GM19455 (cell line): ENCODE results near the gene RGS9BP.
"Not testable (repeated sequence)": the region's sequence is repeated elsewhere in the genome, so short reads cannot be mapped to it uniquely, and the experiment has no call there.

Source experiments
- ATAC-seq: cut with Tn5 transposase; IDR thresholded peaks from one replicate; pipeline ENCODE4 v1.9.1; 2021; ENCODE audit not compliant: unreplicated experiment

The RGS9BP gene

DNA sequence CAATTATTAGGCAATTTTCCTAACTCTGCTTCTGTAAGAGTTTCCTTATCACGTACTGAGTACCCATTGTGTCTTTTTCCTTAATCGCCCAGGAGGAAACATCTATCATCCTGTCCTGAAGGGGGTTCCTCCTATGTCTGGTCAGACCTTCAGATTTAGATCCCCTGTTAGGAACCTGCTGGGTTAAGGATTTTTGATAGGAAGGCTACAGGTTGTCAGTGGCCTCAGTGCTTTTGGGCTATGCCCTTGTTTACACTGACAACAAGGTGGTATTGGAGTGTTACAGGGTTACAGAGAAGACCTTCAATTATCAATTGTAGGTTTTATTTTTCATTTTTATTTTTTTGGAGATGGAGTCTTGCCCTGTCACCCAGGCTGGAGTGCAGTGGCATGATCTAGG lies 19.2 kb downstream of the RGS9BP start:
- ATAC-seq: not testable (repeated sequence)

DNA sequence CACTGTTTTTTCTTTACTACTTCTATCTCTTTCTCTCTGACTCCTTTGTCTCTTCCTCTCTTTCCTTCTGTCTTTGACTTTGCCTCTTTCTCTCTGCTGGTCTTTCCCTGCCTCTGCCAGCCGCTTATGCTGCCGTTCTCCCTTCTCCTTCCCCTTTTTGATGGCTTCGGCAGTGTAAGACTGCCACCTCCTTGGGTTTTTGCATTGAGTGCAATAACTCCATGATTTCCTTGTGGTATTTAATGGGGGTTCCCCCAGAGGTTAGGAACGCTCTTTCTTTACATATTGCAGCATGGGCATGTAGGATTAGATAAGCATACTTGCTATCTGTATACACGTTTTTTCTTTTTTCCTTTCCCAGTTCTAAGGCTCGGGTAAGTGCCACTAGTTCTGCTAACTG lies 19.9 kb downstream of the RGS9BP start:
- ATAC-seq: not testable (repeated sequence)

DNA sequence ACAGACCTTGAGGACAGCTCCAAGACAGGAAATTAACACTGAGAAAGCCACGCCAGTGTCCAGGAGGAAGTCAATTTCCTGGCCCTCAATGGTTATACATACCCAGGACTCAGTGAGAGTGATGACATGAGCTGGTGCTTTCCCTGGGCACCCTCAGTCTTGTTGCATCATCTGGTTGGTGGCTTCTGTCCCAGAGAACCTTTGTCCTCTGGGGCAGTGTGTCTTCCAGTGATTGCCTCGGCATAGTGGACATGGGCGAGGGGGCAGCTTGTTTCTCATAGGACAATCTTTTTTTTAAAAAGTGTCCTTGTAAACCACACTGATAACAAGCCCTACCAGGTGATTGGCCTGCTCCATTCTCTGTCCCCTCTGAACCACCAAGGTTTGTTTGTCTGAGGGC lies 21.1 kb downstream of the RGS9BP start:
- not testable (repeated sequence) for ATAC-seq

DNA sequence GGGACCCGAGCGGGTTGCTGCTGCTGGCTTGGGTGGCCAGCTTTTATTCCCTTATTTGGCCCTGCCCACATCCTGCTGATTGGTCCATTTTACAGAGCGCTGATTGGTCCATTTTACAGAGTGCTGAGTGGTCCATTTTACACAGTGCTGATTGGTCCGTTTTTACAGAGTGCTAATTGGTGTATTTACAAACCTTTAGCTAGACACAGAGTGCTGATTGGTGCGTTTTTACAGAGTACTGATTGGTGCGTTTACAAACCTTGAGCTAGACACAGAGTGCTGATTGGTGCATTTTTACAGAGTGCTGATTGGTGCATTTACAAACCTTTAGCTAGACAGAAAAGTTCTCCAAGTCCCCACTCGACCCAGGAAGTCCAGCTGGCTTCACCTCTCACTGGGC lies 24.5 kb downstream of the RGS9BP start:
- not testable (repeated sequence) for ATAC-seq

DNA sequence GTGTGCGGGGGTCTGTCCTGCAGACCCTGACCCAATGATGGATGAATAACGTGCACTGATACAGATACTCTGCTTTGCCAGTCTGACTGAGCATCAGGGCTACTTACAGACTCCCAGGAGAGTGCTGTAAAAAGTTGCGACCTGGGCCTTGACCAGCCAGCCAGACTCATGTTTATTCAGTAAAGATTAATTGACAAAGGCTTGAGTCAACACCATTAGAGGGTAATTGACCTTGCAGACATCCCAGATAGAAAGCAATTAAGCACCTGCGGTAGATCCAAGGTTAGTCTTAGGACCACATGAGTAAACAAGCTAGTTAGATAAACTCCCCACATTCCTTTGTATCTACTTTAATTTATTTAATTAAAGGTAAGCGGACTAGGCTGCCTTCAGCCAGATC lies 26.4 kb downstream of the RGS9BP start:
- no peak for ATAC-seq

DNA sequence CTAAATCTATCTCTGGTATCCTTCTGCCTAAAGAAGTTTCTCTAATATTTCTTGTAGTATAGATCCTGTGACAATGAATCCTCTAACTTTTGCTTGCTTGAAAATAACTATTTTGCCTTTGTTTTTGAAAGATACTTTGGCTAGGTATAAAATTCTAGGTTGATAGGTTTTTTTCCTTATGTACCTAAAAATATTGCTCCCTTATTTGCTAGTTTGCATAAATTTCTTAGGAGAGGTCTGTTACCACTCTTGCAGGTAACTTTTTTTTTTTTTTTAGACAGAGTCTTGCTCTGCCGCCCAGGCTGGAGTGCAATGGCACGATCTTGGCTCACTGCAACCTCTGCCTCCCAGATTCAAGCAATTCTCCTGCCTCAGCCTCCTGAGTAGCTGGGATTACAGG lies 28.4 kb downstream of the RGS9BP start:
- not testable (repeated sequence) for ATAC-seq

DNA sequence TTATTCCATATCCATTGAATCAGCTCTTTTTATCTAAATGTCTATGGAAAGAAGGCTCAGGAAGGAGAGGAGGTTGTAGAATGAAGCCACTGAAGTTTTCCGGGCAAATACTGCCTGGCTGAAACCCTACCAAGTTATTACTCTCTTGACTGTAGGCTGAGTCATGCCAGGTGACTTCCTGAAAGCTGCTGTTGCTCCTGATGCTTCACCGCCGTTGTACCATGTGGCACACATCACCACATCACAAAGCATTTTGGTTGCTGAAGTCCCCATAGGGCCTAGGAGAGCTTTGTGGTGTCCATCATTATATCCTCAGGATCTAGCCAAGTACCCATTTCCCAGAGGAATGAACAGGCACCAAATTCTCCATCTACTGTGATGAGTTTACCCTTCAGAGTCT lies 32.8 kb downstream of the RGS9BP start:
- no peak for ATAC-seq

DNA sequence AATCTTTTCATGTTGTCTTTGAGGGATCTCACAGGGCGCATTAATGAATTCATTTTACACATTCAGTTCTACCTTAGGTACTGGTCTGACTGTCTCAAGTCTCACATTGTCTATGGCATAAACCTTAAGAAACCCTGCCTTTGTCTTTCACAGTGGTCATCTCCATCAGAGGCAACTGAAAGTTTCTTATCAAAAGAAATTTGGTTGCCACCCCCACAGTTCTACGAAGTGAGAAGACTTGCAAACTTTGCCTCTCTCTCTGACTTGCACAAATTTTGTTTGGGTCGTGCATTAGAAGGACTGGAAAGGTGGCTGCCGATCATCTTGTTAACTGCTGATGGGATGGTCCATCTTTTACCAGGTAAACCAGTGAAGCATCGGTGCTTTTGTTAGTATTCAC lies 33.4 kb downstream of the RGS9BP start:
- ATAC-seq: no peak

DNA sequence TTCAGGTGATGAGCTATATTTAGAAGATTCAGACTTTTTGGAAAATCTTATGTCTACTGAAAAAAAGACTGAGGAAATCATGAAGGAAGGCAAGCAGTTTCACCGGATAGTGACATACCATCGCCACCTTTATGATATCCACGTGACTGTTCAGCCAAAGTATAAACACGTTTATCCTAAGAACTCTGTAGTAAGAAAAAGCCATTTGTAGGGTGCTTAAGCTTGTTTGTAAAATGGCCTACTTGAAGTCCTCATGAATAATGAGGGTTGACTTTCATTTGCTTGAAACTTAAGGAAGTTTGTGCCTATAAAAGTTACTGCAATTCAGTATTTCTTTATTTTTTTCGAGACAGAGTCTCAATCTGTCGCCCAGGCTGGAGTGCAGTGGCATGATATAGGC lies 36.1 kb downstream of the RGS9BP start:
- ATAC-seq: no peak

DNA sequence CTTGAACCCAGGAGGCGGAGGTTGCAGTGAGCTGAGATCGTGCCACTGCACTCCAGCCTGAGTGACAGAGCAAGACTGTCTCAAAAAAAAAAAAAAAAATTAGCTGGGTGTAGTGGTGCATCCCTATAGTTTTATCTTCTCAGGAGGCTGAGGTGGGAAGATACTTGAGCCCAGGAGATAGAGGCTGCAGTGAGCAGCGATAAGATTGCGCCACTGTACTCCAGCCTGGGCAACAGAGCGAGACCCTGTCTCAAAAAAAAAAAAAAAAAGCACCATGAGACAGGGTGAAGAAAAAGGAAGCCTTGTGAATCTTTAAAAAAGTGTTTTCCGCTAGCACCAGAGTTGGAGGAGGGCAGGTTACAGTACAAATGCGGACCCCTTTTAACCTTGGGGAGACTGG lies 40.6 kb downstream of the RGS9BP start:
- not testable (repeated sequence) for ATAC-seq

DNA sequence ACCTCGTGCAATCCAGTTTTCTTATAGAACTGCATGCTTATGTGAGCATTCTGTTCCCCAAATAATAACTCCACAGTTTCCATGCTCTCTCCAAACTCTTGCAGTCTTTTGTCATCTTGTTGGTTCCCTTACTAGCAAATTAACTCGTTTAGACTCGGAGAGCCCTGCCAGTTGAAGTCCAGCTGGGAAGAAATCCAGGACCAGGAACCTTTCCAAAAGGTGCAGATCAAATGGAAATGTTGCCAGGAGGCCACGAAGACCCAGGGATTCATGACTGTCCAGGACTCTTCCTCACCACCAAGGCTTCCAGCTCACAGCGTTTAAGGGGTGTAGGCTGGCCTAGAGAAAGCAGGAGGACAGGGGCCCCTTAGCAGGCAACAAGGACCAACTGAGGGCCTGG lies 41.8 kb downstream of the RGS9BP start:
- ATAC-seq: no peak

DNA sequence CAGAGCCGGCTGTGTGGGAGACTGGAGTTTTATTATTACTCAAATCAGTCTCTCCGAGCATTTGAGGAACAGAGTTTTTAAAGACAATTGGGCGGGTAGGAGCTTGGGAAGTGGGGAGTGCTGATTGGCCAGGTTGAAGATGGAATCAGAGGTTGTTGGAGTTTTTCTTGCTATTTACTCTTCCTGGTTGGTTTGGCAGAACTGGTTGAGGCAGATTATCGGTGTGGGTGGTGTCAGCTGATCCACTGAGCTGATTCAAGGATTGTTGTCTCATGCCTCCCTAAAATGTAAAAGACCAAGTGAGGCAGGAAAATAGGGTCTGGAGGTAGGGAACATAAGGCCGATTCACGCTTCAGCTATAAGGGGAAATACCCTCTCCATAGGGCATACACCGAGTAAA lies 42.6 kb downstream of the RGS9BP start:
- no peak for ATAC-seq

DNA sequence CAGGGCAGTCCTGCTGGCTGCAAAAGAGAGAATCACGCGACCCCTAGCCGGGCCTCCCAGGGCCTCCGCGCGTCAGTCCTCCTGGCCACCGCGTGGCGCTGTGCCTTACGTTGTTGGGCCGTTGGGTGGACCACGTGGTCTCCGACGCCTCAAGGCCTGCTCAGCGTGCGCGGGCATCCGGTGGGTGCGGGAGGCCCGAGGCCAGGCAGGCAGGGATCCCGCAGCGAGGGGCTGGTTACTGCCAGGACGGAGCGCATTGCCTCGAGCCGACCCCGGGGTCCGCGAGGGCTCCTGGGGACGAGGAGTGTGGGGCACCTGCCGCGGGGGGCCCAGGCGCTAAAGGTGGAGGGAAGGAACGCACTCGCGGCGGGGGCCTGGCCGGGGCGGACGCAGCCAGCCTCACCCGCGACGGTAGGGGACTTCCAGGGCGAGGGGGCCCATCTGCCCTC lies 44.0 kb downstream of the RGS9BP start, which contains the start of gene TDRD12:
TSS of gene TDRD12 (plus strand) at position 157 of the 449 bp plus-strand sequence. CDS start 306 bp downstream, outside the sequence.
- no peak for ATAC-seq

DNA sequence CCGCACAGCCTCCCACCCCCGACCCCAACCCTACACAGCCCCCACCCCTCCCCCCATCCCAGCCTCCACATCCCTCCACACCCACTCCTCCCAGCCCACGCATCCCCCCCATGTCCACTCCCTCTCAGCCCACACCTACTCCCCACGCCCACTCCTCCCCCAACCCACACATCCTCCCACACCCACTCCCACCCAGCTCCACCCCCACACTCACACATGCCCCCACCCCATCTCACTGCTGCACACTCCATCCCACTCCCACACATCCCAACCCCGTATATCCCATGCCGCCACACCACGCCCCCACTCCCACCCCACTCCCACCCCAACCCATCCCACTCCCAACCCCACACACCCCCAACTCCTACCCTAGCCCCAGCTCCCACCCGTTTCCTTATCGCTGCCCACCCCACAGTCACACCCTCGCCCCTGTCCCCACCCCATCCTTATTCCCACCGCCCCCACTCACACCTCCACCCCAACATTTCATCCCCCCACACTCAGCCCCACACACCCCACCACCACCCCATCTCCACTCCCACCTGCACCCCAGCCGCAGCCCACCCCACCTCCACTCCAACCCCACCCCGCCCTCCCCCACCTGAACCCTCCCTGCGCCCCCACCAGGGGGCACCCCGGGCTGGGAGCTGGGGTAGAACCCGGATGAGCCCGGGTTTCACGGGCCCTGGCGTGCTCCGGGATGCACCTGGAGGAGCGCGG lies 44.7 kb downstream of the RGS9BP start:
- ATAC-seq: no peak

DNA sequence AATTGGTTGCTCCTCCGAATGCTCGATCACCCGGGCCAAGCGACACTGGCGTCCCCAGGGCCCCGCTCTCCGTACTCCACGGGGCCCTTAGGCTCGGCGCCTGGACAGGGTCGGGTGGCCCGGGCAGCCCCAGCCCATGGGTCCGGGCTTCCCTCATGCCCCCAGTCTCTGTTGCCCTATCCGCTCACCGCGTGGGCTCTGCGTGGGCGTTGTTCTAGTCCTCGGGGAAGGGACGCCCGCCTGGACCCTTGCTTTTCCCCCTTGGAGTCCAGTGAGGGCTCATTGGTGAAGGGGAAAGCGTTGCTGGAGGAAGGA lies 45.2 kb downstream of the RGS9BP start:
- no peak for ATAC-seq
